ENCODE data around the gene TIMM23.
A peak's percentile ranks its signal among the peaks of the same experiment; 100 is the strongest.
"Not testable (repeated sequence)": the region's sequence is repeated elsewhere in the genome, so short reads cannot be mapped to it uniquely, and the experiment has no call there.

Gene TIMM23

GRCh38 chr10:46025406-46025805, 53.1 kb downstream of the TIMM23 start:
- DNase-seq: no peak

GRCh38 chr10:46026106-46026505, 53.8 kb downstream of the TIMM23 start:
- no peak for DNase-seq

GRCh38 chr10:46028584-46029460, 56.5 kb downstream of the TIMM23 start:
- DNase-seq: peak; percentile 84

- DNase-seq: no peak
Observed at GRCh38 chr10:46029461-46030030, 57.3 kb downstream of the TIMM23 start.

- peak; percentile 99 for DNase-seq
Observed at GRCh38 chr10:46030091-46030937, 58.0 kb downstream of the TIMM23 start, which contains the start of gene NCOA4. Gene NCOA4, minus strand, starts transcription at chr10:46030623. Its CDS starts 13,943 bp downstream, at chr10:46016680.

- DNase-seq: peak; percentile 61
Observed at GRCh38 chr10:46031648-46032532, 59.6 kb downstream of the TIMM23 start.

GRCh38 chr10:46033602-46034011, 61.3 kb downstream of the TIMM23 start:
- no peak for DNase-seq

GRCh38 chr10:46035923-46036849, 63.9 kb downstream of the TIMM23 start:
- no peak for DNase-seq

- no peak for DNase-seq
Observed at GRCh38 chr10:46037107-46037825, 65.0 kb downstream of the TIMM23 start.

GRCh38 chr10:46040004-46040403, 67.7 kb downstream of the TIMM23 start:
- DNase-seq: no peak

GRCh38 chr10:46042527-46042926, 70.2 kb downstream of the TIMM23 start:
- DNase-seq: no peak

GRCh38 chr10:46046261-46046660, 74.0 kb downstream of the TIMM23 start, which contains the start of gene MSMB:
Gene MSMB, minus strand, starts transcription at chr10:46046269. Its CDS starts 32 bp downstream, at chr10:46046237.
- DNase-seq: no peak

- no peak for DNase-seq
Observed at GRCh38 chr10:46048152-46048551, 75.9 kb downstream of the TIMM23 start.

GRCh38 chr10:46049497-46049831, 77.2 kb downstream of the TIMM23 start:
- not testable (repeated sequence) for DNase-seq

GRCh38 chr10:46050941-46051623, 78.8 kb downstream of the TIMM23 start:
- no peak for DNase-seq

- no peak for DNase-seq
Observed at GRCh38 chr10:46052057-46052790, 79.9 kb downstream of the TIMM23 start.

- no peak for DNase-seq
Observed at GRCh38 chr10:46052791-46053375, 80.6 kb downstream of the TIMM23 start.

Measured in hematopoietic multipotent progenitor cell treated with erythropoietin and hydrocortisone succinate and interleukin-3 and kit ligand, for 8 days (in vitro differentiated cells).